Ramos (cell line): Measurements from ENCODE around the gene KCNG1.

Experiments
- in situ Hi-C: fragments of 300-500 bp; cut with MboI; formaldehyde crosslinking; loops from one replicate; pipeline ENCODE4 v1.14.3; 2022; ENCODE audit warnings: low sequenced_read_pairs; ENCODE audit not compliant: unreplicated experiment

Gene KCNG1

DNA sequence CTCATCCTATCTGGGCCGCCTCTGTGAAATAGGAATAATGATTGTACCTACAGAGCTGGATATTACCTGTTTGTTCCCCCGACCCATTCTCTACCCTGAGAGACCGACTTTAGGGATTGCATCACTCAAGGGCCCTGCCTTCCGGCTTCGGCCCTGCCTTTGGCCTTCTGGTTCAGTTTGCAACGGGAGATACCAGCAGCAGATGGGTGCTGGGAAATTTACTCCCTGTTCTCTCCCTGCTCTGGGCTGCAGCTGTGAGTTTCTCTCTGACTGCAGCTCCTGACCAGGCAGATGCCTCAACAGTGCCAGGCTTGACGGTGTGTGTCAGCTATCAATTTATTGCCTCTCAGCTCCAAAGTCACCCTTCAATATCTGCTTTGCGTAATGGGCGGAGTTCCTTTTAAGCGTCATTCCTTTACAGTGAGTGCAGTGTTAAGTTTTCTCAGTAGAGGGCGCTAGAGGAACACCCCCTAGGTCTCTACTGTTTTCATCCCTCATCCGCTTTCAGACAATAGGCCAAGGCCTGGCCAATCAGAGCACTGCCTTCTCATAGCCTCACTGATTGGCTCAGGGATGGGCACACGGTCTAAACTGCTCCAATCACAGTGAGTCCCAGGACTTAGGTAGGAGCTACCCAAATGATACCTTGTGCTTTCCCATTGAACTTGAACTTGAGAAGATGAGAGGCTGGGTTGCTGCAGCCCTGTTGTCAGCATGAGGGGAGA lies 30.0 kb downstream of the KCNG1 start:
- in situ Hi-C loops: loop anchor here (5.0 kb wide), 1 partner anchor 314 kb away; no protein-coding TSS in a partner anchor

DNA sequence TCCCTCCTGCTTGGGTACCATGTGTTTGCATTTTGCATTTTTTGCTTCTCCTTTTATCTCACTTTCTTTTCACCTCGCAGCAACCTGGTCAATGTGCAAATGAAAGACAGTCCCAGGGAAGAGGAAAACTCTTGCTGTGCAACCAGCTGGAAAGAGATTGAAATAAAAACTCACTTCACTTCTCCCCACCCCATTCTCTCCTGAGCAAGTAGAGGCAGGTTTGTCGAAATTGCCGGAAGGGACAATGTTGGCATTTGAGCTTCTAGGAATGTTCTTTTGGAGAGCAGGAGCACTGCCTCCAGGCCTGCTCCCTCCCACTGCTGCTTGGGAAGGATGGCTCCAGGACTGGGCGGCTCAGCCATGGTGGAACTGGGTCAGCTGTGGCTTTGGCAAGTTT lies 30.6 kb downstream of the KCNG1 start:
- in situ Hi-C loops: loop anchor here (5.0 kb wide), 1 partner anchor 315 kb away; no protein-coding TSS in a partner anchor

DNA sequence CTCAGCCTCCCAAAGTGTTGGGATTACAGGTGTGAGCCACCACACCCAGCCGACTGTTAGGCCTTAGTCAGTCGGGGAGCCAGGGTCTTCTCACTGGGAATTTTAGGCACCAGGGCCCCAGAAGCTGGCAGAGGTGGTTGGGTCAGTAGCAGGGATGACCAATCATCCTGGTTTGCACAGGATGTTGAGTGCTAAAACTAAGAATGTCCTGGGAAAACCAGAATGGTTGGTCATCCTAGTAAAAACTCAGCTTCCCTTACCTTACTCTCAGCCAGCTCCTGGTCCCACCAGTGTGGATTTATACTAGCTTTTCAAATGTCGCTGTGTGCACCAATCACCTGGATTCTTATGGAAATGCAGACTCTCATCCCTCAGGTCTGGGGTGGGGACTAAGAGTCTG lies 31.8 kb downstream of the KCNG1 start:
- in situ Hi-C loops: loop anchor here (5.0 kb wide), 1 partner anchor 316 kb away; no protein-coding TSS in a partner anchor

DNA sequence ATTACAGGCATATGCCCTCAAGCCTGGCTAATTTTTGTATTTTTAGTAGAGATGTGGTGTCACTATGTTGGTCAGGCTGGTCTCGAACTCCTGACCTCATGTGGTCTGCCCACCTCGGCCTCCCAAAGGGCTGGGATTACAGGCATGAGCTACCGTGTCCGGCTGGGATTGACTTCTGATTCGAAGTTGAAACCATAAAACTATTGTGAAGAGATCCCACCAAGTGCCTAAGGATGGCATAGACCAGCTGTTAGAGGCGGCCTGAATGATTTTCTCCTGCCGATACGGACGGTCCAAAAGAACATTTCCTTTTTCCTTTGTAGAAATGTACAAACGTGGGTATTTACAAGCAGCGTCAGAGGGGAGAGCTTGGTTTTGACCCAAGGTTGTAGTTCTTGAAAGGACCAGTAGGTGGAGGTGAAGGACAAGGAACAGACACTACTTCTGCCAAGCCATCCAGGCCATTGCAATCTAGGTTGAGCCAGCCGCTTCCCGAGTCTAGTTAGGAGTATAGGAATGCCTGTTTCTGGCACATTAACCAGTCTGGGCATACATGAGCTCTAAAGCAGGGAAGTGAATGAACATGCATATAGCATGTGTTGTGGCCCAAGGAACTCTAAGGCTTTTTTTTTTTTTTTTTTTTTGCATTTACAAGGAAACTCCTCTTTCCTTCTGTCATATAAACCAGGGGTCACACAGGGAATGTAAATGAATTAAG lies 35.3 kb downstream of the KCNG1 start:
- in situ Hi-C loops: no loop called here

DNA sequence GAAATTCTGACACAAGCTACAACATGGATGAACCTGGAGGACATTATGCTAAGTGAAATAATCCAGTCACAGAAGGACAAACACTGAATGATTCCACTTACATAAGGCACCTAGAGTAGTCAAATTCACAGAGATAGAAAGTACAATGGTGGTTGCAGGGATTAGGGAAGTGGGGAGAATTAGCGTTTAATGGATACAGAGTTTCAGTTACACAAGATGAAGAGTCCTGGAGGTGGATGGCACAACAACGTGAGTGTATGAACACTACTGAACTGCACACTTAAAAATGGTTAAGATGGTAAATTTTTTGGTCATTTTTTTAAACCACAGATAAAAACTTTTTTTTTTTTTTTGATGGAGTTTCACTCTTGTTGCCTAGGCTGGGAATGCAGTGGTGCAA lies 39.6 kb downstream of the KCNG1 start:
- in situ Hi-C loops: no loop called here

DNA sequence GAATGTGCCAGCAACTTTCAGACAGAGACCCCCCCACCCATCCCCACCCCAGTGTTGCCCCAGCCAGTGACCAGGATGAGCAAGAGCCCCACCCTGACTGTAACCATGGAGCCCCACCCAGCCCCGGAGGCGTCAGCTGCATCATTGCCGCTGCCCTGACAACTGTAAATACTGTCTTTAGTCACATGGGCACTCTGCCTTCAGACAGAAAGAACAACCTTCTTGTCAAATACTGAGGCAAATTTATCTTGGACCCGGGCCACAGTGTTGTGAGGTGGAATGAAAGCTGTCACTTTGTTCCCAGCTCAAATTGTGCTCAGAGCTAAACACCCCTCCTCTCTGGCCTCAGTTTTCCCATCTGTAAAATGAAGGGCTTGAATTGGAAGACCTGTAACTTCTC lies 40.5 kb downstream of the KCNG1 start:
- in situ Hi-C loops: no loop called here

DNA sequence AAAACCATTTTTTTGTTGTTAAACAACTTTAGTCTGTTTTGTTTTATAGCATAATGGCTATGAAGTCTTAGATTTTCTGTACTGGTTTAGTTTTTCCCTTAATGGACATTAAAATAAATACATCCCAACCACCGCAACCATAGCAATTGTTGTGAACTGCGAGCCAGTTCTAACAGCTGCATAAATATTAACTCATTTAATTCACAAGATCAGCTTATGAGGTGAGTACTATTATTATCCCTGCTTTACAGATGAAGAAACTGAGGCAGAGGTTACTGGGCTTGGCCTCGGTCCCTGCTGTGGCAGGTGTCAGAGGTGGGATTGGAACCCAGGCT lies 41.2 kb downstream of the KCNG1 start:
- in situ Hi-C loops: no loop called here

DNA sequence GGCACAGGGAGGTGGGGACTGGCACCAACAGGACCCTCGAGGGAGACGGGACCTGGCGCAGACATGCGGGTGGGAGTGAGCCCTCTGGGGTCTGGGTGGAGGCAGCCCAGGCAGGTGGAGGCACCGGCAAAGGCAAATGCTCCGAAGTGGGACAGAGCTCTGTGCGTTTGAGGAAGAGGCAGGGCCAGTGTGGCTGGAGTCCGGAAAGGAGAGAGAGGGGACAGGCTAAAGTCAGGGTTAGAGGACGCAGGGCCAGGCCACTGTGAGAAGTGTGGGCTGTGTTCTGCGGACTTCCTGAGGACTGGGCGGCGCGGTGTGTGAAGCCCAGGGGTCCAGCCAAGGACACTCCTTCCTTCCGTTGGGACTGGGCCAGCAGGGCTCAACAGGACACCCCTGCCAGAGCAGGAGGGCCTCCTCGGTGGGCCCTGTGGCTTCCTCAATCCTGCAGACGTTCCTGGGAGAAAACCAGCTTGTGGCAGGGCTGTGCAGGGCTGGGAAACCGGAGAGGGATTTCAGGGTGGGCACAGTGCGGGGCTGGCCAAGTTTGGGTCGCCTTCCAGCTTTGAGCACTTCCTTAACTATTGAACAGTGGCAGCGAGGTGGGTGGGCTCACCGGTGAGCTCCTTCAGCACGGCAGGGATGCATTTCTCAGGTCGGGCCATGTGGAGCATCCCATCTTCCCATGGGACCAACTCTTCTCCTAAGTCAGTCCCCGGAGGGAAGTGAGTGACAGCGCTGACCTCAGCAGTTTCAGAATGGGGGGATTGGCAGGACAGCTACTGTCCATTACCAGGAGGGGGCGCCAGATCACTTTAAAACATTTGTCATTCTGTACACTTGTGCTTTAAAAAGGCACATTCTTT lies 41.8 kb downstream of the KCNG1 start:
- in situ Hi-C loops: no loop called here

DNA sequence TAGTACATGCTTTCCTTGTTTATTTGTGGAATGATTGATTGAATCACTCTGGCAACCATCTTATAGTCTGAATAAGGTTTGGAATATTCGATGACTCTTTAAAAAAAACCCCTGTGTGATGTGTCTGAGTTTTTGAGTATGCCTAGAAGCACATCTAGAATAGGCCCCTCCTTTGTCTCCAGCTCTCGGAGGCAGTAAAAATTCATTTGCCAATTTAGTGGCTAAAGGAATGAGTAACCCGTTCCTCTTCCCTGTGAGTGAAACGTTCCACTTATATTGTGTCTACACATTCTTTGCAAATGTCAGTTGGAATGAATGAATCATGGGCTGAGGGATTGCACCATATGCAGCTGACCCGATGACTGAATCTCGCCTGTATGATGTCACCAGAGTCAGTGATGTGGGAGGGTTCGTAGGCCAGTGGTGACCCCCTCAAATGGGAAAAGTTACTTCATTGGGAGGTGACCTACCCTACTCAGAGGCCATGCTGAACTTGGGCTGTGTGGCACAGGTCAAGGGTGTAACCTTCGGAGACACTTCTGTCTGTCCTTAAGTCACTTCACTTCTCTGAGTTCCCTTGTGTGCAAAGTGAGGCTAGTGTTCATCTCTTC lies 42.7 kb downstream of the KCNG1 start:
- in situ Hi-C loops: no loop called here

DNA sequence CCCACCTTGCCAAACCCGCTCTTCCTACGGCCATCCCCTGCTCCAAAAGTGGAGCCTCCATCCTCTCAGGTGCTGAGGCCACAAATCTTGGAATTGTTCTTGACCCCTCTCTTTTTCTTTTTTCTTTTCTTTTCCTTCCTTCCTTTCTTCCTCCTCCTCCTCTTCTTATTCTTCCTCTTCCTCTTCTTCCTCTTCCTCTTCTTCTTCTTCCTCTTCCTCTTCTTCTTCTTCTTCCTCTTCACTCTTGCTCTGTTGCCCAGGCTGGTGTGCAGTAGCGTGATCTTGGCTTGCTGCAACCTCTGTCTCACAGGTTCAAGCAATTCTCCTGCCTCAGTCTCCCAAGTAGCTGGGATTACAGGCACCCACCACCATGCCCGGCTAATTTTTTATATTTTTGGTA lies 44.4 kb downstream of the KCNG1 start:
- in situ Hi-C loops: loop anchor here (10.0 kb wide), 1 partner anchor 646 kb away; no protein-coding TSS in a partner anchor

DNA sequence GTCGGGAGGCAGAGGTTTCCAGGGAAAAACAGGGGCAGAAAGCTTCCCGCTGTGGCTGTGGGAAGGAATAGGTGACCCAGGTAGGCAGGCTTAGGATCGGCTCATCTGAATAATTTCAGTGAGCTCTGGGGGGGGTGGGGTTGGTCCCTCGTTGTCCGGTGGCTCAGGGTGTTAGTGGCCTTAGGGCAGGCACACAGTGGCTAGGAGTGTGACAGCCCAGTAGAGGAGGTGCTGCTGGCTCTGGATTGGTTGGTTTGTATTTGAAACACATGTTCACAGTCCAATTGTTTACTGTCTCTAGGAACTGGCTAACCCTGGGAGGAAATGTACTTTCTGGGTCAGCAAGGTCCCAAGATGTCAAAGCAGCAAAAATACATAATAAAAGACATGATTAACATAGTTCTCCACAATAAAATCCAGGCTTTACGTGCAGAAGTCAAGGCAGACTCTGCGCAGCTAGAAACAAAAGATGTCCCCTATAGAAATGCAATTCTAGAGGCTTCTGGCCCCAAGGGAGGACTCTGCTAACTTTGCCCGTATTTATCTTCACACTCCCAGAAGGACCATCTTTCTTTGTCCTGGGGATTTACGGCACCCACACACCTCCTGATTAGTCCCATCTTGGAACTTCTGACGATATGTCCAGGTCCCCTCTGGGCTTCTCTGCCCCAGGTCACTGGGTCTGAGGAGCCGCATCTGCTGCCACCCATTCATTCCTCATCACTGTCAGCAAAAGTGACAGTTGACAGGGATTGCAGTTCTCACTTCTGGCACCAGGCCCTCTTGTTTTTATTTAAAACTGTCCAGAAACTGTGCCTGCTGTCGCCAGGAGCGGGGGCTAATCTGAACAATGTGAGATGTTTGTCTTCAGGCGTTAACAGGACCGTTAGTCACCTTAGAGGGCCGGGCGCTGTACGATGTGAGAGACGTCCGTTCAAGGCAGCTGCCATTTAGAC lies 45.6 kb downstream of the KCNG1 start:
- in situ Hi-C loops: loop anchor here (10.0 kb wide), 1 partner anchor 647 kb away; no protein-coding TSS in a partner anchor

DNA sequence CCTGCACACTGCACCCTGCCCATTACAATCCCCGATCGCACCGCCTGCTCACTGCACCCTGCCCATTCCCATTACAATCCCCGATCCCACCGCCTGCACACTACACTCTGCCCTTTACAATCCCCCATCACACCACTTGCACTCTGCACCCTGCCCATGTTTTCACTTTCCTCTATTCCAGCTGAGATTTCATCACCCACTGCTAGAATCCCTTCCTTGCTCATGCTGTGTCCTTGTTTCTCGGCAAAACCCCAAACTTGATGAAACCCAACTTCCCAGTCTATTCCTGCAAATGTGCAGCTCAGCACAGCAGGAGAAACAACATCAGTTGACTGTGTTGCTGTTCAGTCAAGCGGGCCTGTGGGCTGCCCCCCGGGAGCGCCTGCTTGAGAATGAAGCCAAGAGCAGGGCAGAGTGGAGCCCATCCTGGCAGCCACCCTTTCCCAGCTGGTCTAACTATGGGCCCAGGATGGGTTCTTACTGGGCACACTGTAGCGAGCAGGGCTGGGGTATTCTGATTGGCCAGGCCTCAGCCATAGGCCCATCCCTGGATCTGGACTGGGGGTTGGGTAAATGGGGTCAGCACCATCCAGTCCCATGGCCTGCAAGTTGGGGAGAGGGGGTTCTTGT lies 47.1 kb downstream of the KCNG1 start:
- in situ Hi-C loops: loop anchor here (10.0 kb wide), 1 partner anchor 649 kb away; no protein-coding TSS in a partner anchor

DNA sequence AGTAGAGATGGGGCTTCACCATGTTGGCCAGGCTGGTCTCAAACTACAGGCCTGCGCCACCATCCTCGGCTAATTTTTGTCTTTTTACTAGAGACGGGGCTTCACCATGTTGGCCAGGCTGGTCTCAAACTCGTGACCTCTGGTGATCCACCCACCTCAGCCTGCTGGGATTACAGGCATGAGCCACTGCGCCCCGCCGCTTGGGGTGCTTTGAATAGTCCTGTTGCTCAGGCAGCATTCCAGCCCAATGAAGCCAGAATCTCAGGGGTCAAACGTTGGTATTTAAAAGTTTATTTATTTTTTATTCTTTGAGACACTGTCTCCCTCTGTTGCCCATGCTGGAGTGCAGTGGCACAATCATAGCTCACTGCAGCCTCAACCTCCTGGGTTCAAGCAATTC lies 53.0 kb downstream of the KCNG1 start:
- in situ Hi-C loops: loop anchor here (10.0 kb wide), 1 partner anchor 655 kb away; no protein-coding TSS in a partner anchor

DNA sequence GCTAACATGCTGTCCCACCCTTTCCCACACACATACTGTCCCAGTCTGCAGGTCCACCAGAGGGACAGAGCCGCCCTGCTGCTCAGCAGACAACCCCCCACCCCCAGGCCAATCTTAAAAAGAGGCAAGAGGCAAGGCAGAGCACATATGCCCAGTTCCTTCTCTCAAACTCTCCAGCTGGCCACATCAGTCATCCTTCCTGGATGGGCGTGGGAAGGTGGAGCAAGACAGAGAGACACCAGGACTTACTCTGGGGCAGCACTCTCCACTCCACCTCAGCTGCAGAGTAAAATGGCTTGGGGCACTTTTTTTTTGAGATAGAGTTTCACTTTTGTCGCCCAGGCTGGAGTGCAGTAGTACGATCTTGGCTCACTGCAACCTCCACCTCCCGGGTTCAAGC lies 53.5 kb downstream of the KCNG1 start:
- in situ Hi-C loops: no loop called here

DNA sequence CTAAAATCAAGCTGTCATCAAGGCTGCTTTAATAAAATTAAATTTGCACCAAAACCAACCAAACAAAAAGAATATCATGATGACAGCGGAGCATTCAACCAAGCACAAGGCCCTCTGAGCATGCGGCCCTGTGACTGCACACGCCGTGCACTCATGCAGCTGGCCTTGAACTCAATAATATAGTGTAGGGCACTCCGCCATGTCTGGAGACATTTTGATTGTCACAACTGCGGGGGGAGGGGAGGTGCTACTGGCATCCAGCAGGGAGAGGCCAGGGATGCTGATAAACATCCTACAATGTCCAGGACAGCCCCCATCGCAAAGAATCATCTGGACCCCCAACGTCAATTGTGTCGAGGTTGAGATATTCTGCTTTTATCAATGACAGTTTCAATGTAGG lies 54.6 kb downstream of the KCNG1 start:
- in situ Hi-C loops: no loop called here

DNA sequence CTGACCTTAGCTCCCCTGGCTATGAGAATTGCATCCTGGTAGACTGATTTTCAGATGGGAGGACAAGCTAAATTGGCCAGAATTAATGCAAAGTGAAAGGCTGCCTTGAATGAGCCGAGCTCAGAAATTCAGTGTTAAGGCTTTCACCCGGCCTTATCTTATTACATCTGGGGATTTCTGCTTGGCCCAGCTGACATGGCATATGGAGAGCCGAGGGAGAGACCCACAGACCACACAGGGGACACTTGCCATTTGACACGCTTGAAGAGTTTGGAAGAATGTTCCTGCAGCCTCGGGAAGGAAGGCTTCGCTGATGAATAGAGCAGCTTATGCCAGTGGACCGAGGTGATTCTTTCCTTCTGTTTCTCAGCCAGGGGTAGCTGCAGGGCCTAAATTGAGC lies 55.3 kb downstream of the KCNG1 start:
- in situ Hi-C loops: no loop called here

DNA sequence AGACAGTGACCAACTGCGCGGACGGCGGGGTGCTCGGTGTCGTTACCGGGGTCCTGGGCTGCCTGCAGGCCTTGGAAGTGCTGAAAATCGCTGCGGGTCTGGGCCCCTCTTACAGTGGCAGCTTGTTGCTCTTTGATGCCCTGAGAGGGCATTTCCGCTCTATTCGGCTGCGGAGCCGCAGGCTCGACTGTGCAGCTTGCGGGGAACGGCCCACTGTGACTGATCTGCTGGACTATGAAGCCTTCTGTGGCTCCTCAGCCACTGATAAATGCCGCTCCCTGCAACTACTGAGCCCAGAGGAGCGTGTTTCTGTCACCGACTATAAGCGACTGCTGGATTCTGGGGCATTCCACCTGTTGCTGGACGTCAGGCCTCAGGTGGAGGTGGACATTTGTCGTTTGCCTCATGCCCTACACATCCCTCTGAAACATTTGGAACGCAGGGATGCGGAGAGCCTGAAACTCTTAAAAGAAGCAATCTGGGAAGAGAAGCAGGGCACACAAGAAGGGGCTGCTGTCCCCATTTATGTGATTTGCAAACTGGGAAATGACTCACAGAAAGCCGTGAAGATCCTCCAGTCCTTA lies 63.3 kb downstream of the KCNG1 start:
- in situ Hi-C loops: no loop called here
